GM12872 (cell line): ENCODE data around the gene CIDEA.
A peak's percentile ranks its signal among the peaks of the same experiment; 100 is the strongest.

ENCODE experiments used
- TF ChIP-seq, protein P1 (sequence below): IDR thresholded peaks from 3 replicates; pipeline ENCODE4 v1.5.1; 2011; ENCODE audit warnings: low read depth, mild to moderate bottlenecking, low read length, moderate library complexity; ENCODE audit not compliant: insufficient read depth

CIDEA gene

DNA sequence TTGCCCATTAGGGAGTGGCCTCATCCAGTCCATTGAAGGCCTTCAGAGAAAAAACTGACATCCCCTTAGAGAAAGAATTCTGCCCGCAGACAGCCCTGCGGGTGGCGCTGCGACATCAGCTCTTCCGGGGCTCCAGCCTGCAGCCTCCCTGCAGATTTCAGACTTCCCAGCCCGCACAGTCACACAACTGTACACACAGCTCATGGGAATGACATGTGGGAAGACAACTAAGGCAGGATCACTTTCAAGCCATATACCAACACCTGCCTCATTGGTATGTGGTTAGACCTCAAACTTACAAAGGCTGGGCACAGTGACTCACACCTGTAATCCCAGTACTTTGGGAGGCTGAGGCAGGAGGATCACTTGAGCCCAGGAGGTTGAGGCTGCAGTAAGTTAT, 29.1 kb downstream of the CIDEA start:
- TF ChIP-seq, protein P1, sequence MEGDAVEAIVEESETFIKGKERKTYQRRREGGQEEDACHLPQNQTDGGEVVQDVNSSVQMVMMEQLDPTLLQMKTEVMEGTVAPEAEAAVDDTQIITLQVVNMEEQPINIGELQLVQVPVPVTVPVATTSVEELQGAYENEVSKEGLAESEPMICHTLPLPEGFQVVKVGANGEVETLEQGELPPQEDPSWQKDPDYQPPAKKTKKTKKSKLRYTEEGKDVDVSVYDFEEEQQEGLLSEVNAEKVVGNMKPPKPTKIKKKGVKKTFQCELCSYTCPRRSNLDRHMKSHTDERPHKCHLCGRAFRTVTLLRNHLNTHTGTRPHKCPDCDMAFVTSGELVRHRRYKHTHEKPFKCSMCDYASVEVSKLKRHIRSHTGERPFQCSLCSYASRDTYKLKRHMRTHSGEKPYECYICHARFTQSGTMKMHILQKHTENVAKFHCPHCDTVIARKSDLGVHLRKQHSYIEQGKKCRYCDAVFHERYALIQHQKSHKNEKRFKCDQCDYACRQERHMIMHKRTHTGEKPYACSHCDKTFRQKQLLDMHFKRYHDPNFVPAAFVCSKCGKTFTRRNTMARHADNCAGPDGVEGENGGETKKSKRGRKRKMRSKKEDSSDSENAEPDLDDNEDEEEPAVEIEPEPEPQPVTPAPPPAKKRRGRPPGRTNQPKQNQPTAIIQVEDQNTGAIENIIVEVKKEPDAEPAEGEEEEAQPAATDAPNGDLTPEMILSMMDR = peak; percentile 11; the same call in 1 of the 3 replicates

DNA sequence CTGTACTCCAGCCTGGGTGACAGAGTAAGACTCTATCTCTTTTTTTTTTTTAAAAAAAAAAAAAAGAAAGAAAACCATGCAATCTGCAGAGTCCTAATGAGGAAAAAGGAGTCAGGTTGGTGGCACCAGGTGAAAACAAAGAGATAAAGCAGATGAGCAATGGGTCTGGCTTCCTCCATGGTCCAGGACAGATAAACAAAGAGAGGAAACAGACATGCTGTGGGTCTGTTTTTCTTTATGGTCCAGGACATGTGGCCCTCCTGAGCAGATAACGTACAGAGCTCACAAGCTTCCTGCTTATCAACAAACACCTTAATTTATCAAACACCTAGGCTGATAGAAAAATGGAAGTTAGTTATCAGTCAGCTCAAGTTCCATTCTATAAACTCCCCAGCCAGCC, 29.5 kb downstream of the CIDEA start:
- TF ChIP-seq, protein P1 = no peak

DNA sequence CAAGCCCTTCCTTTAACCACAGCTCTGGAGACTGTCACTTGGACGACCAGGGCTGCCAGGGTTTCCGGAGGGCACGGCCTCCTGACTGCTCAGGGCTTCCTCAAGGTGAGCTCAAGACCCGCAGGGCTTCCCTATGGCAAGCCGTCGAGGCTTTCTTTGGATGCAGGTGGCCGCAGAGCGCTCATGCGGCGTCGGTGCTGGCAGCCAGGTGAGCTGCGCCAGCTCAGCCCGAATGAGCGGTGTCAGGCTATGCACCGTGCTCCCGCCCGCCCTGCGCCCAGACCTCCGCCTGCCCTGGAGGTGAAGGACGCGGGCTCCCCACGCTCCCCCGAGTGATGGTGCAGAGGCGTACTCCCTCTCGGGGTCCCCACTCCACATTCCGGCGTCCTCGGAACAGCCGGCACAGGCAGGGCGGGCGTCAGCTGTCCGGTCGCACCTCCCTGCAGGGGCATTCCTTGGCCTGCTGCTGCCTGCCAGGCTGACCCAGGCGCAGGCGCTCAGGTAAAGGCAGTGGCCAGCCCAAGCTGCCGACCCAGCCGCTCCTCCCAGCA, 33.0 kb downstream of the CIDEA start:
- TF ChIP-seq, protein P1 = no peak

DNA sequence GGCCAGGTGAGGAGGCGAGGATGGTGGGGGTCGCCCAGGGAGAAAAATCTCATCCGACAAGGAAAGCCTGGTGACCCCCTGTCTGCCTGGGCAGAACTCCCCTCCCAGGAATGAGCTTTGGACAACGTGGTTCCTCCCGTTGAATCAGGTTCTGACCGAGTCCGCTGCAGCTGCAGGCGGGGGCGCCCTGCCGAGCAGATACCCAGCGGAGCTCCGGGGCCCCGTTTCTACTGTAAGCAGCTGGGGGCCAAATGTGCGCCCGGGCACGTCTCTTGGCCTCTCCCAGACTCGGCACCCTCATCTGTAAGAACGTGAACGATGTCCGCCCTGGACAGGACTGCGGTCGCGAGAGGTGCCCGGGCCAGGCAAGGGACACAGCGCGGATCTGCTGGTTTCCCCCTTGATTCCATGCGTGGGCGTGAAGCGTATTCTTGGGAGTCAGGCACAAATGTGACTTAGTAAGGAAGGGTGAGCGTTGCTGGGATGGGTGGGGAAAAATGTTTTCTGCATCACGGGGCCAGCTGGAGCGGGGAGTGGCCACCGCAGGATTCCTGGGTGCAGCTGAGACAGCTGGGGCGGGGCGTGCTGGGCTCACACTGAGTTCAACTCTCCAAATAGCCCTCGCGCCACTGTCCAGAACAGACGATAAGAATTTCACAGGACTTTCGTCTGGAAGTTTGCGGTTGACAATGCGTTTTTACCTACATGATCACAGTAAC, 33.7 kb downstream of the CIDEA start:
- TF ChIP-seq, protein P1 = no peak

DNA sequence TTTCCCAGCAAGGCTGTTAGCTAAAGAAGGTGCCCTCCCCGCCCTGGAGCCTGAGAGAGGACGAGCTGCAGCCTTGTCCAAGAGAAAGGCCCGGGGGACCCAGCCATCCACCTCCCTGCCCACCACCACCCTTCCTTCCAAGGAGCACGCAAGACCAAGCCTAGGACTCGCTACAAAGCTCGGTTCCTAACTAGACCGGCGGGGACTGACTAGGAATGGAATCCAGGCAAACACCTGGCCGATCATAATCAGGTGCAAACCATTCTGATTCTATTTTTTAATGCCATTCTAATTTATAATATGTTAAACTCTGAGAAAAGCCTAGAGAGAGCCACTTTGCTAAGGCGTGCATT, 34.2 kb downstream of the CIDEA start:
- TF ChIP-seq, protein P1 = no peak

DNA sequence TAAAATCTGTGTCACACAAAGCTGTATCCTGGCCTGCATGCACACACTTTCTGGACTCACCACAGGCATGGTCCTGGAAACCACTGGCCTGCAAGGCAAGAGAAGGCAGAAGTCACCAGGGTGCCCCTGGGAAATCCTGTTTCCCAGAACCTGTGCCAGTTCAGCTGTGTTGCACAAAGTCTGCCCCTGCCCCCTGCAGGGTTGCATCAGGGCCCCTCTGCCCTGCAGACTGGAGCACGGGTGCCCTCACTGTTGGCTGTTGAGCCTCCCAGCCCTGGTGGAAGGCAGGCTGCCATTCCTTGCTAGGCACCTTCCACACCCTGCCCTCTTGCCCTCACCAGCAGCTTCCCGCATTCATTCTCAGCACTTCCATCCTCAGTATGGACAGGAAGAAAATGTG, 35.9 kb downstream of the CIDEA start:
- TF ChIP-seq, protein P1 = no peak

DNA sequence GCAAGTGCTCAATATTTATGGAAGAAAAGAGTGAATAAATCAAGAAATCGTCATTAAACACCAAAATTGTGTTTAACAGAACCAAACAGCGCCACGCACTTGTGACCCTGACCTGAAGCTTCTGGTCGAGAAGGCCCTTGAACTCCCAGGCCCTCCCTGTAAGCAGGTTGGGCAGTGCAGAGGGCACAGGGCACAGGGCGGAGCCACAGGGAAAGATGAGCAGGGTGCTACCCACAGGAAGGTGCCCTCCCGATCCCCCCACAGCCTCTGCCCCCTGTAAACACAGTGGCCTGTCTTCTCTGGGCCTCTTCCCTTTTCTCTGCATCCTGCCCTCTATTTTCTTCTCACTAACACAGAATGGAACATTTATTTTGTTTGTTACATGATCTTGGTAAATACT, 37.0 kb downstream of the CIDEA start:
- TF ChIP-seq, protein P1 = no peak
